HL-60 (cell line): ENCODE measurements around the gene ENTR1.

Experiments
- DNase-seq, 2 experiments: peaks; one replicate each; pipeline ENCODE4 v3.0.0-alpha.2; 2010 to 2020; ENCODE audit warnings: low read depth in 1 of 2, low spot score in 1 of 2
- H3K27ac ChIP-seq: fragments of 250-450 bp; sonication (Bioruptor Pico); replicated peaks from 2 replicates; pipeline ENCODE4 v1.5.1; 2020; ENCODE audit warnings: mild to moderate bottlenecking, moderate library complexity
- H3K27me3 ChIP-seq: fragments of 250-450 bp; sonication (Bioruptor Pico); 2 replicates; pipeline ENCODE4 v1.5.1; 2021; ENCODE audit warnings: mild to moderate bottlenecking, moderate library complexity; ENCODE audit not compliant: insufficient read depth, poor library complexity, severe bottlenecking
- H3K4me3 ChIP-seq: replicated peaks from 2 replicates; pipeline ENCODE4 v1.5.1; 2011; ENCODE audit warnings: mild to moderate bottlenecking, control low read depth, low read length; ENCODE audit not compliant: insufficient read depth
- CTCF ChIP-seq: IDR thresholded peaks from one replicate; pipeline ENCODE4 v1.5.1; 2011; ENCODE audit warnings: low read length, control low read depth, inconsistent platforms; ENCODE audit not compliant: insufficient read depth
- GABPA ChIP-seq: IDR thresholded peaks from 2 replicates; pipeline ENCODE4 v1.6.1; 2012; ENCODE audit warnings: low read depth
- POLR2AphosphoS5 ChIP-seq: IDR thresholded peaks from 2 replicates; pipeline ENCODE4 v1.6.1; 2012; ENCODE audit warnings: low read depth
- SPI1 ChIP-seq: IDR thresholded peaks from 2 replicates; pipeline ENCODE4 v1.6.1; 2012; ENCODE audit warnings: low read depth, mild to moderate bottlenecking, borderline replicate concordance
- TF ChIP-seq, protein P1 (sequence below): IDR thresholded peaks from 2 replicates; pipeline ENCODE4 v1.6.1; 2012; ENCODE audit warnings: low read depth; ENCODE audit not compliant: insufficient replicate concordance

Gene ENTR1

DNA sequence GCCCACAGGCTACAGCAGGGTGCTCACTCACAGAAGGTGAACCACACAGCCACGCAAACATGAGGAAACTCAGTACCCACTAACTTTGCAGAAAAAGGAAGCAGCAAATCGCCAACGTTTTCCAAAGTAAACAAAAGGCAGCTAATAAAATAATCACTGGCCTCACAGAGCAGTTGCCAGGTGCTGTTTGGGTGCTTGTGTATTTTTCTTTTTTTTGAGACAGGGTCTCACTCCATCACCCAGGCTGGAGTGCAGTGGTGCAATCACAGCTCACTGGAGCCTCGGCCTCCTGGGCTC lies 14.2 kb downstream of the ENTR1 start:
- DNase-seq = no peak
- no peaks in the 10 kb centered on the region for H3K27me3 ChIP-seq
- no peak overlapping the region for H3K4me3 ChIP-seq
- no peak overlapping the region for H3K27ac ChIP-seq
- no peak for TF ChIP-seq POLR2AphosphoS5
- no peak for TF ChIP-seq GABPA
- TF ChIP-seq, protein P1, sequence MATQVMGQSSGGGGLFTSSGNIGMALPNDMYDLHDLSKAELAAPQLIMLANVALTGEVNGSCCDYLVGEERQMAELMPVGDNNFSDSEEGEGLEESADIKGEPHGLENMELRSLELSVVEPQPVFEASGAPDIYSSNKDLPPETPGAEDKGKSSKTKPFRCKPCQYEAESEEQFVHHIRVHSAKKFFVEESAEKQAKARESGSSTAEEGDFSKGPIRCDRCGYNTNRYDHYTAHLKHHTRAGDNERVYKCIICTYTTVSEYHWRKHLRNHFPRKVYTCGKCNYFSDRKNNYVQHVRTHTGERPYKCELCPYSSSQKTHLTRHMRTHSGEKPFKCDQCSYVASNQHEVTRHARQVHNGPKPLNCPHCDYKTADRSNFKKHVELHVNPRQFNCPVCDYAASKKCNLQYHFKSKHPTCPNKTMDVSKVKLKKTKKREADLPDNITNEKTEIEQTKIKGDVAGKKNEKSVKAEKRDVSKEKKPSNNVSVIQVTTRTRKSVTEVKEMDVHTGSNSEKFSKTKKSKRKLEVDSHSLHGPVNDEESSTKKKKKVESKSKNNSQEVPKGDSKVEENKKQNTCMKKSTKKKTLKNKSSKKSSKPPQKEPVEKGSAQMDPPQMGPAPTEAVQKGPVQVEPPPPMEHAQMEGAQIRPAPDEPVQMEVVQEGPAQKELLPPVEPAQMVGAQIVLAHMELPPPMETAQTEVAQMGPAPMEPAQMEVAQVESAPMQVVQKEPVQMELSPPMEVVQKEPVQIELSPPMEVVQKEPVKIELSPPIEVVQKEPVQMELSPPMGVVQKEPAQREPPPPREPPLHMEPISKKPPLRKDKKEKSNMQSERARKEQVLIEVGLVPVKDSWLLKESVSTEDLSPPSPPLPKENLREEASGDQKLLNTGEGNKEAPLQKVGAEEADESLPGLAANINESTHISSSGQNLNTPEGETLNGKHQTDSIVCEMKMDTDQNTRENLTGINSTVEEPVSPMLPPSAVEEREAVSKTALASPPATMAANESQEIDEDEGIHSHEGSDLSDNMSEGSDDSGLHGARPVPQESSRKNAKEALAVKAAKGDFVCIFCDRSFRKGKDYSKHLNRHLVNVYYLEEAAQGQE = no peak
- TF ChIP-seq CTCF = no peak
- TF ChIP-seq SPI1 = no peak

DNA sequence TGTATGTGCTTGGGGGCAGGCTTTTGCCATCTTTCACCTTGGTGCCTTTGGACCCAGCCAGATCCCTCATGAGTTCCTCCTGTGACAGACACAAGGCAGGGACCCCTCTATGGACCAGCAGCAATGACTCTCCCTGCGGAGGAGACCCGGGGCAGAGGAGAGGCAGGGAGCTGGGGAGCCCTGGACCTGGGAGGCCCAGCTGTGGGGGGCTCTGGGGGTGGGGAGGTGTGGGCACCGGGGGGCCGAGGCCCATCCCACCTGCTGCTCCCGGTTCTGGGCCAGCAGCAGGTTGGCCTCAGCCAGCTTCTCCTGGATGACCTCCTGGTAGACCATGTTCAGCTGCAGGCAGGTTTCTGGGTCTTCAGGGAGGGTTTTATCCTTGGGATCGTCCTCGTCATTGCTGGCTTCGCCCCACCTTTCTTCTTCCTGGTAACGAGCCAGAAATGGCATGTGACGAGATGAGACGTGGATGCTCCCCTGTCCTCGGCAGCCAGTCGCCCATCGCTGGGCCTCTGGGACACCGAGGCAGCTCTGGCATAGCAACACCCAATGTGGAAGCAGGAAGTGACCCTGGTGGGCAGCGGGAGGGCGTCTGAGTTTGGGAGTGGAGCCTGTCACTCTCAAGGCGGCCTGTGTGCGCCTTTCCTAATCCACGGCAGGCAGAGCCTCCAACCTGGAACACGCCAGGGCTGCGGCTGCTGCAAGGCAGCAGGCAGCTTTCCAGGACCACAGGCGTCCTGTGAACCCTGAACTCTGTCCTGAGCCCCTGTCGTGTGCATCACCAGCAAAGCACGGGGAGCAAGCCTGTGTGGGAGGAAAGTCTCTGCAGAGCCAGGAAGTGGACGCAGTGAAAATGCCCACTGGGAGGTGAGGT lies 14.8 kb downstream of the ENTR1 start:
- Histone ChIP-seq H3K27ac (no peak overlapping the region), H3K27me3 (no peaks in the 10 kb centered on the region), H3K4me3 (no peak overlapping the region)
- no peak for TF ChIP-seq GABPA
- 0 out of 2 replicates have a peak, but pooled peaks have one; percentile 13 for TF ChIP-seq POLR2AphosphoS5
- DNase-seq = no peak

- Histone ChIP-seq H3K27me3 (no peaks in the 10 kb centered on the region), H3K27ac (no peak overlapping the region), H3K4me3 (no peak overlapping the region)
- TF ChIP-seq, protein P1 = no peak
- no peak for TF ChIP-seq SPI1
- no peak; the same call in 1 of the 2 replicates for TF ChIP-seq POLR2AphosphoS5
- TF ChIP-seq CTCF = no peak
- no peak for TF ChIP-seq GABPA
- no peak for DNase-seq
These were observed 15.4 kb downstream of the ENTR1 start for GRCh38 chr9:136395020-136395340.

GRCh38 chr9:136394312-136395019 lies 15.9 kb downstream of the ENTR1 start:
- DNase-seq = no peak
- Histone ChIP-seq H3K27me3 (no peaks in the 10 kb centered on the region), H3K4me3 (no peak overlapping the region), H3K27ac (no peak overlapping the region)
- TF ChIP-seq POLR2AphosphoS5 = no peak
- TF ChIP-seq SPI1 = no peak
- TF ChIP-seq GABPA = no peak
- TF ChIP-seq, protein P1 = no peak
- no peak for TF ChIP-seq CTCF
